ENCODE data around the gene GYS1.

DNA sequence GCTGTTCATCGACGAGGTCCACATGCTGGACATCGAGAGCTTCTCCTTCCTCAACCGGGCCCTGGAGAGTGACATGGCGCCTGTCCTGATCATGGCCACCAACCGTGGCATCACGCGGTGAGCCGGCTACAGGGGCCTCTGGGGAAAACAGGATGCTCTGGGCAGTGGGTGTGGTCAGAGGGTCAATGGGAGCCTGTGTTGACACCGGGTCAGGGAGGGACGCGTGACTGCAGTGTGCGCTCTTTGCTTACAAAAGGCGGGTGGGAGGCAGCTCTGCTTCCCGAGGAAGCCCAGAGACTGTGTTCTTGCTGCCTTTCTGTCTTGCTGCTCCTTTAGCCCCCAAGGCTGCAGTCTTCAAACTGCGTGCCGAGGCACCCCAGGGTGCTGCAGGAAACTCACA is 18.1 kb upstream of the GYS1 start:
- TF ChIP-seq, protein P1, sequence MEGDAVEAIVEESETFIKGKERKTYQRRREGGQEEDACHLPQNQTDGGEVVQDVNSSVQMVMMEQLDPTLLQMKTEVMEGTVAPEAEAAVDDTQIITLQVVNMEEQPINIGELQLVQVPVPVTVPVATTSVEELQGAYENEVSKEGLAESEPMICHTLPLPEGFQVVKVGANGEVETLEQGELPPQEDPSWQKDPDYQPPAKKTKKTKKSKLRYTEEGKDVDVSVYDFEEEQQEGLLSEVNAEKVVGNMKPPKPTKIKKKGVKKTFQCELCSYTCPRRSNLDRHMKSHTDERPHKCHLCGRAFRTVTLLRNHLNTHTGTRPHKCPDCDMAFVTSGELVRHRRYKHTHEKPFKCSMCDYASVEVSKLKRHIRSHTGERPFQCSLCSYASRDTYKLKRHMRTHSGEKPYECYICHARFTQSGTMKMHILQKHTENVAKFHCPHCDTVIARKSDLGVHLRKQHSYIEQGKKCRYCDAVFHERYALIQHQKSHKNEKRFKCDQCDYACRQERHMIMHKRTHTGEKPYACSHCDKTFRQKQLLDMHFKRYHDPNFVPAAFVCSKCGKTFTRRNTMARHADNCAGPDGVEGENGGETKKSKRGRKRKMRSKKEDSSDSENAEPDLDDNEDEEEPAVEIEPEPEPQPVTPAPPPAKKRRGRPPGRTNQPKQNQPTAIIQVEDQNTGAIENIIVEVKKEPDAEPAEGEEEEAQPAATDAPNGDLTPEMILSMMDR (IDR thresholded peaks at IDR 0.05; ENCODE audit: low read depth, low read length): no peak
- TF ChIP-seq EZH2phosphoT487 (IDR thresholded peaks at IDR 0.05; ENCODE audit: low read depth): no peak
